GM21423 (cell line): Measurements from ENCODE around the gene KRTAP10-10.
"Not testable (repeated sequence)": the region's sequence is repeated elsewhere in the genome, so short reads cannot be mapped to it uniquely, and the experiment has no call there.

ENCODE experiments used
- ATAC-seq: cut with Tn5 transposase; IDR thresholded peaks from one replicate; pipeline ENCODE4 v1.9.1; 2021; ENCODE audit warnings: mild to moderate bottlenecking, moderate library complexity; ENCODE audit not compliant: unreplicated experiment

The KRTAP10-10 gene

DNA sequence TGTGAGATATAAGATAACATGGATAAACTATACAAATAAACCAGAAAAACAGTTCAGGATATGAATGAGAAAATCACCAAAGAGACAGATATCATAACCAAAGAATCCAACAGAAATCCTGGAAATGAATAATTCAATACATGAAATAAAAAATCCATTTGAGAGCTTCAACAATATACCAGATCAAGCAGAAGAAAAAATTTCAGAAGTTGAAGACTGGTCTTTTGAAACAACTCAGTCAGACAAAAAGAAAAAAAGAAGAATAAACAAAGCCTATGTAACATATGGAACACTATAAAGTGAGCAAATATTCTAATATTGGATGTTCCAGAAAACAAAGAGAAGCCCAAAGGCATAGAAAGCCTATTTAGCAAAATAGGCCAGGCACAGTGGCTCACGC lies 34.8 kb downstream of the KRTAP10-10 start:
- ATAC-seq: no peak

DNA sequence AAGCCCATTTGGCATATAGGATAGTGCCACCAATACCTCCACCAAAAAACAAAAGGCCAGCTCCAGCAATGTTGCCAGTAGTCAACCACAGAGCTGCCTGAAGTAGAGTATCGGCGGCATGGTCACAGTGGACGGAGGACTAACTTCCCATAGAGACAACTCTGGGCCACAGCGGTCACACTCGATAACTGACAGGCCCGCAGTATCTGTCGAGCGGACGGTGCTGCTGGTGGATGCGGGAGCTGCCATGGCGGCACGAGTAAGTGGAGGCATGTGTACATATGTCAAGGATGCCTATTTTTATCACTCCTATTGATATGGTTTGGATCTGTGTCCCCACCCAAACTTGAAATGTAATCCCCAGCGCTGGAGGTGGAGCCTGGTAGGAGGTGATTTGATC lies 40.7 kb downstream of the KRTAP10-10 start:
- no peak for ATAC-seq

DNA sequence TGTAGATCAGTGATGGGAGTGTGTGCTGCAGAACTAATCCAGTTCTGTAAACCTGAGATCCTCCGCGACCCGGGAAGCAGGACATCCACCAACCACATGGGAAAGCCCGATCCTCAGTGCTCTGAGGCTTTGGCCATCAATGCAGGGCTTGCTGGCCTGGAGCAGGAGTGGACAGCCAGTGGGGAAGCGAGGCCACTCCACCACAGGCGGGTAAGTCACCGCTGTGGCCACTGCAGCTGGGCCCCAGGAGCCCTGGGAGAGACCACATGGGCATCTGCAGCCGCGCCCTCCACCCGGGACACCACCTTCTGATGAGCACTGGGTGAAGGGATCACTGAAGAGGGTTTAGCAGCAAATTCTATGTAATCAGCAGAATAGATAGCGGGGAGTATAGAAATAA lies 44.0 kb downstream of the KRTAP10-10 start:
- no peak for ATAC-seq

DNA sequence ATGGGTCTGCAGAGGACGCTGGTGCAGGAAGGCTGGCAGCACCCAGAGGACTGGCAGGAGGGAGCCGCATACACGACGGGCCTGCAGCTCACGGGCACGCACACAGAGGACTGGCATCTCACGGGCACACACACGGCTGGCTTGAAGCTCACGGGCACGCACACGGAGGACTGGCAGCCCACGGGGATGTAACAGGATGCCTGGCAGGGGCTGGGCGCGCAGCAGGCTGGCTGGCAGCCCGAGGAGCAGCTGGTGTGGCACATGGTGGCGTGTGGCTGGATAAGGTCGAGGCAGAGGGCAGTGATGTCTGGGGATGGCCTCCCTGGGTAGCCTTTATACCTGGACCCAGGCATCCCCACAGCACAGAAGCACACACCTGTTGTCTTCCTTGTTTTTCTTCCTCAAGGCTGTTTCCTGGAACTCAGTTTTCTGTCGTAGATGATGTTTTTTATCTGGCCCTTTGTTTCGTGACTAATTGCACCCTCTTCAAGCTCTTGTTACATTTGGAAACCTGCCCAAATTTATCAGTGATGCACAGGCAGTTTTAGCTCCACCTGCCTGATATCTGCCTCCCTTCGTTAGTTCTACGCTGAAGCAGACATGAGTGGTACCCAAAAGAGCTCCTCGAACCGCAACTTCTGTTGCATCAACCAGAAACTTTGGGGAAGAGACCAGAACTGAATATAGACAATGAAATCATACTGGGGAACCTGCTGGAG lies 44.9 kb downstream of the KRTAP10-10 start, which contains the start of gene KRTAP12-1:
TSS of gene KRTAP12-1 (minus strand) at position 303 of the 719 bp plus-strand sequence. CDS start at position 263, 40 bp downstream.
- no peak for ATAC-seq

DNA sequence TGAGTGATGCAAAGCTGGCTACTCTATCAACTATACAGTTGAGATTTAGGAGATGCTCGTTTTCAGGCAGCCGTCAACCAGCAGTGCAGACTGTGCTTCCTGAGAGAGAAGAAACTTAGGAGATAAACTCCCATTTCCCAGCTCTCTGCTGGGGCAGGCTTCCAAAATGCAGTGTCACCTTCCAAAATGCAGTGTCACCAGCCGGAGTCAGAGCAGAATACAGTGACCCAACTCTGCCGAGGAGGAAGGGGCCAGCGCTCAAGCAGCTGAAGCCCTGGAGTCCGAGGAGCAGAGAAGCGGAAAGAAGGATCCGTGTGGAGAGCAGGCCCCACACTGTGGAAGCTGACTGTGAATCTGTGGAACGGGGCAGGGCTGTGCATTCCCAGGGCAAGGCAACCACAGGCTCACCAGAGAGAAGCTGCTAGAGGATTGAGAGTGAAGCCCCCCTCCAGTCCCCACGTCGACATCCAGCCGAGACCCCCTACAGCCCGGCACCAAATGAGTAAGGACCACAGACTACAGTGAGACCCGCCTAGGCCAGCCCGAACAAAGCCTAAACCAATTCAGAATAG lies 45.5 kb downstream of the KRTAP10-10 start:
- no peak for ATAC-seq

DNA sequence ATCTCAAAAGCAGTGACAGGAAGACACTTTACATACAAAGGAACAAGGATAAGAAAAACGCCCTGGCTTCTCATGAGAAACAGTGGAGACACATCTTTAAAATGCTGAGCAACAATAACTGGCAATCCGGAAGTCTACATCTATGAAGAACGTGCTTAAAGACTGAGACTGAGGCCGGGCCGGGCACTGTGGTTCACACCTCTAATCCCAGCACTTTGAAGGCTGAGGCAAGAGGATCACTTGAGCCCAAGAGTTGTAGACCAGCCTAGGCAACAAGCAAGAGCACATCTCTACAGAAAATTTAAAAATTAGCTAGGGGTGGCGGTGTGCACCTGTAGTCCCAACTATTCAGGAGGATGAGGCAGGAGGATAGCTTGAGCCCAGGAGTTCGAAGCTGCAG lies 46.9 kb downstream of the KRTAP10-10 start:
- ATAC-seq: no peak

DNA sequence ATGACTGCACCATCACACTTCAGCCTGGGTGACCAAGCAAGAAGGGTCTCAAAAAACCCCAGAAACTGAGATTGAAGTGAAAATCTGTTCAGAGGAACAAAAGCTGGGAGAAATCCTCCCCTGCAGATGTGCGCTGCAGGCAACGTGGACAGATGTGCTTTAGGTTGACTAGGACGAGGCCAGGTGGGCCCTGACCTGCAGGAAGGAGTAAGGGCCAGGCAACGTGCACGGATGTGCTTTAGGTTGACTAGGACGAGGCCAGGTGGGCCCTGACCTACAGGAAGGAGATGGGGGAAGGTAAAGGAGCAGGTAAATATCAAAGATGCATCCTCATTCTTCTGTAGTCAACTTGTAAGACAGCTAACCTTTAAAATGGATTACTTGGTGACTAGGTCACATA lies 47.3 kb downstream of the KRTAP10-10 start:
- ATAC-seq: no peak

DNA sequence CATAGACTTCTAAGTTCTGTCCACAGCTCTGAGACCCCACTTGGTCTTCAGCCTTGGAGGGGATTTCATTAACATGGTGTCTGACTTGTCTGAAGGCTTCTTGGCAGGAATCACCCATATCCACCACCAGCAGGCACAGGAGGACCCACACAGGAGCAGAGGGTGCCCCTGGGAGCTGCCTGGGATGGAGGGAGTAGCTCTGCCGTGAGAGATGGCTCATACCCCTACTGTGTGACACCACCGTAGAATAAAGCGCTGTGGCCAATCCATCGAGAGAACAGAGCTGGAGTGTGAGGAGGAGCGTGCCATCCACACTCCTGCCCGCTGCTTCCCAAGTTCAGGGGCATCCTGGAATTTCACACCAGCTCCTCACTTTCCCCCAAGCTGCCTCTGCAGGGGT lies 47.9 kb downstream of the KRTAP10-10 start:
- not testable (repeated sequence) for ATAC-seq

DNA sequence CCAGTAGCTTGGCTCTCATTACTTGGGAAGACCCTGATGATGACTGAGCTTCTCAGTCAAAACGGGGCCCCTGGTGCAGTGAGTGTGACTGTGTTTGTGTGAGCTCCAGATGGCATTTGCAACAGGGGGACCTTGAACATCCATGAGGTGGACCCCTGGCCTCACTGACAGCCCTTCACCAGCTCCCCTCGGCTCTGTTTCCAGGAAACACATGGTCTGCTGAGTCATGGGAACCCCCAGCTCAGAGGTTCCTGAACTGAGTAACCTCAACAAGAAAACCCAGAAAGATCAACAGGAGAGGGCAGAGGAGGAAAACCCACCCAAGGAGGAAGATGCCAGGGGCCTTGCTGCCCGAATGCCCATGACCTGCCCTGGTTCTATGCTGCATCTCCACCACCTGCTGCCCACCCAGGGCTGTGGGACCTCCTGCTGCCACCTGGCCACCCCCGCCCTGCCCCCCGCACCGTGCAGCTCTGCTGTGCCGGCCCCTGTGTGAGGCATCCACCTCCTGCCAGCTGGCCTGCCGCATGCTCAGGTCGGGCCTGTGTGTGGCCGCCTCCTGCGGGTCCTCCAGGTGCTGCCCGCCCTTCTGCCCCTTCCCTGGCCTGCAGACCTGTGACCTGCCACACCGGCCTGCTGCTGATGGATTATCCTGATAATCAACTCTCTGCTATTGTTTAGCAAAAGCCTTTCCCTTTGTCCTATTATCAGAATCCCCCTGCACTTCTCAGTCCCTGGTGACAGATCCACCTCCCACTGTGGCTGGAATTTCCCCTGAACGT lies 49.0 kb downstream of the KRTAP10-10 start:
- no peak for ATAC-seq

DNA sequence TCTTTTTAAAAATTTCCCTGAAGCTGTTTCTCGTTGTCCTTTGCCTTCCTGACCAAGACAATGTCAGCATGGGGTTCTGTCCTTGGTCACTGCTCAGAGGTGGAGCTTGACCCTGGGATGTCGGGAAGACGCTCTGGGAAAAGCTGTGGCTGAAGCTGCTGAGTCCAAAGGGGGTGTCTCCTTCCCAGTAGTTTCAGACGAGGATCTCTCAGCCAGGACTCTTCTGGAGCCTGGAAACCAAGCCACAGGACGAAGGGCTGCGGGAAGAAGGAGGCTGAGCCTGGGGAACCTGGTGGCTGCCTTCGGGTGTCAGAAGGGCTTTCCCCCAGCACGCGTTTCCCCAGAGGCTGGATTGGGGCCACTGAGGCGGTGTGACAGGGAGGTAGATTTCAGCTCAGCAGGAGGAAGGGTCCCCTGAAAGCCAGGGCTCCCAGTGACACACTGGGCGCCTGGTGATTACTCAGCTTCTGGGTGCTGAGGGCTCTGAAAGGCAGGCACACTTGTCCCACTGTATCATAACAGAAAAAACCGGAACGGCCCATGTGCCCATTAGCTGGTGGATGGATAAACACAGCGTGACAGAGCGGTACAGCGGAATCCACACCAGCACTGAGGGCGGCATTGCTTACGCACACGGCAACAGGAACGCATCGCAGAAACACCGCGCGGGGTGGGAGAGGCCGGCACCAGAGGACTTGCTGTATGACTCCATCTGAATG lies 49.8 kb downstream of the KRTAP10-10 start:
- no peak for ATAC-seq

DNA sequence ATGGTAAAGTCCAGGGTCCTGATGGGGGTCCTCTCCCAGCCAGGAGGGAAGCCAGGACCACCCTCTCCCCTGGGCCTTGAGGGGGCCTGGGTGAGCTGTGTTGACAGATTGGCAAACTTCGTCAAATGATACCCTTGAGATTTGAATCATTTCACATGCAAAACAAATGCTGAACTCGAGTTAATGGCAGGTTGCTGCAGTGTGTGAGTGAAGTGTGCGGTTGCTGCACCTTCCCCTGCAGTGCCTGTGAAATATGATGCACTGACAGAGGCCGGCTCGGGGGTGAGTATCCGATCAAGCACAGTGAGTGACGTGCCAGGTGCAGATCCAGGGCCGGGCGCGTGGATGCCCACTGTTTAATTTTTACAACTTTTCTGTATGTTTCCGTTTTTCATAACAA lies 50.5 kb downstream of the KRTAP10-10 start:
- ATAC-seq: no peak
